GM12878 (cell line): ENCODE data around the gene ACO1. TPM values are rescaled to one million over a fixed set of nuclear protein-coding genes. Genes with fewer than 3 reads are reported as not detected.

Source experiments
- CTCF ChIP-seq, 3 experiments: IDR thresholded peaks in 2 of 3; conservative IDR thresholded peaks in 1 of 3; 2 replicates each; pipeline ENCODE4 v1.5.1; 2011; ENCODE audit warnings: low read depth in 3 of 3, low read length in 3 of 3, mild to moderate bottlenecking in 3 of 3, control low read depth in 2 of 3, moderate library complexity in 2 of 3, inconsistent platforms in 1 of 3, mixed read lengths in 1 of 3; ENCODE audit not compliant: control insufficient read depth in 2 of 3, insufficient read depth in 1 of 3; ENCODE audit errors: extremely low read depth in 1 of 3
- EED ChIP-seq: sonication (generic); IDR thresholded peaks from 2 replicates; pipeline ENCODE4 v1.6.1; 2016; ENCODE audit warnings: antibody characterized with exemption, low read depth
- FOXM1 ChIP-seq: IDR thresholded peaks from 2 replicates; pipeline ENCODE4 v1.6.1; 2012; ENCODE audit warnings: low read depth, mild to moderate bottlenecking, inconsistent platforms, low read length, moderate library complexity
- JUNB ChIP-seq: IDR thresholded peaks from 2 replicates; pipeline ENCODE4 v1.6.1; 2016; ENCODE audit warnings: antibody characterized with exemption, mild to moderate bottlenecking
- NFXL1 ChIP-seq: fragments of 450-650 bp; IDR thresholded peaks from 2 replicates; pipeline ENCODE4 v1.6.1; 2017; ENCODE audit warnings: antibody characterized with exemption, mild to moderate bottlenecking, borderline replicate concordance
- RAD21 ChIP-seq: IDR thresholded peaks from 2 replicates; pipeline ENCODE4 v1.6.1; 2011; ENCODE audit warnings: mild to moderate bottlenecking, low read depth, low read length, moderate library complexity; ENCODE audit not compliant: insufficient read depth
- RB1 ChIP-seq: fragments of 450-650 bp; formaldehyde crosslinking; IDR thresholded peaks from 2 replicates; pipeline ENCODE4 v1.6.1; 2017; ENCODE audit warnings: mild to moderate bottlenecking, borderline replicate concordance
- SIX5 ChIP-seq: IDR thresholded peaks from 2 replicates; pipeline ENCODE4 v1.6.1; 2011; ENCODE audit warnings: mild to moderate bottlenecking, low read depth, low read length, moderate library complexity; ENCODE audit not compliant: severe bottlenecking
- SMC3 ChIP-seq: IDR thresholded peaks from 2 replicates; pipeline ENCODE4 v1.6.1; 2011; ENCODE audit warnings: low read length, improper control_type of control experiment, borderline replicate concordance
- TCF12 ChIP-seq: IDR thresholded peaks from 2 replicates; pipeline ENCODE4 v1.6.1; 2011; ENCODE audit warnings: low read depth, mild to moderate bottlenecking, low read length
- polyA plus RNA-seq, 11 experiments: library from polyadenylated mRNA; depleted of rRNA in 4 of 11; unstranded in 6 of 11; stranded (reverse) in 5 of 11; fragments of >200 nt; fragmentation: Nextera tagmentation in 4 of 11; fragmentation: Illumina TruSeq in 1 of 11; extraction: Ambion mirVana in 4 of 11; extraction: Trizol in 1 of 11; gene quantifications; 1 replicate in 1 of 11; 2 replicates in 10 of 11; pipeline versions ENCODE4 v1.2.1 to v1.2.3, GENCODE V29; 2011 to 2016; ENCODE audit warnings: inconsistent platforms in 2 of 11, missing spikeins in 2 of 11, low read depth in 1 of 11
- total RNA-seq, 4 experiments: library from RNA; depleted of rRNA in 3 of 4; stranded (reverse); fragments of >200 nt in 3 of 4; fragmentation: Illumina TruSeq in 1 of 4; extraction: Trizol in 1 of 4; gene quantifications; 2 replicates each; pipeline versions ENCODE4 v1.2.1 to v1.2.3, GENCODE V29; 2013 to 2021

ACO1 gene
- total and polyA plus RNA-seq, 10 of the 15 experiments (the other 5 are each of a cell fraction or from before 2014, with no cell fraction given) = 0.21 to 6.5 (median 3.3) TPM

DNA sequence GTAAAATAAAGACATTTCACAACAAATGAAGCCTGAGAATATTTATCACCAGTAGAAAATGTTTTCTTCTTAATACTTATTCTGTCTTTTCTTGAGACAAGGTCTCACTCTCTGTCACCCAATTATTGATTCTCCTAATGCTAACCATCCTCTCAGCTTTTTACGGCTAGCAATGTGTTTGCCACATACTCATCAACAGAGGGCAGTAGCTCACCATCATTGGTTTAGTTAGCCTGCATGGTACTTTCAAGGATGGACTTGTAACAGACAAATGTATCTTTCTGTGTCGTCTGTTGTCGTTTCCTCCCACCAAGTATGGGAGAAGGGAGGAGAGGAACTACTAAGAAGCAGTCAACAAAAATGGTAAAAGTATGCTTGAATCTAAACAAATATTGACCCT lies 5.9 kb upstream of the ACO1 start (continued):
- TF ChIP-seq EED = no peak
- TF ChIP-seq RAD21 = peak; percentile 93
- peak; percentile 45; the same call in 1 of the 2 replicates for TF ChIP-seq RB1
- TF ChIP-seq CTCF (IDR thresholded peaks at IDR 0.05 in 2 of 3, conservative IDR thresholded peaks at IDR 0.05 in 1 of 3; ENCODE audit: control insufficient read depth in 2 of 3, extremely low read depth in 1 of 3, insufficient read depth in 1 of 3, low read depth in 3 of 3, low read length in 3 of 3) = peak; percentile 82 to 95 (median 85)
- no peak for TF ChIP-seq TCF12
- TF ChIP-seq SIX5 = no peak
- no peak for TF ChIP-seq NFXL1
- TF ChIP-seq SMC3 = peak; percentile 70; the same call in 1 of the 2 replicates
- TF ChIP-seq FOXM1 = no peak
- no peak for TF ChIP-seq JUNB
